Parathyroid adenoma (tissue), 2 donors: ENCODE data around the gene RFTN1.

Experiments
- H2AFZ ChIP-seq: fragments of 300-600 bp; sonication (generic); one replicate; pipeline ENCODE4 v1.7.0; 2017; ENCODE audit warnings: antibody characterized with exemption, mild to moderate bottlenecking
- H3K27ac ChIP-seq: fragments of 300-600 bp; sonication (generic); one replicate; pipeline ENCODE4 v1.7.0; 2017
- H3K27me3 ChIP-seq: fragments of 300-600 bp; sonication (generic); one replicate; pipeline ENCODE4 v1.7.0; 2017; ENCODE audit warnings: low read length; ENCODE audit not compliant: control insufficient read depth, insufficient read depth
- H3K36me3 ChIP-seq: fragments of 300-600 bp; sonication (generic); one replicate; pipeline ENCODE4 v1.7.0; 2017; ENCODE audit warnings: low read length; ENCODE audit not compliant: control insufficient read depth, insufficient read depth
- H3K4me1 ChIP-seq: fragments of 300-600 bp; sonication (generic); one replicate; pipeline ENCODE4 v1.7.0; 2017; ENCODE audit warnings: control low read depth
- H3K4me2 ChIP-seq: fragments of 300-600 bp; sonication (generic); one replicate; pipeline ENCODE4 v1.7.0; 2017; ENCODE audit warnings: low read length
- H3K4me3 ChIP-seq: fragments of 300-600 bp; sonication (generic); one replicate; pipeline ENCODE4 v1.7.0; 2017; ENCODE audit warnings: low read depth, low read length
- H3K79me2 ChIP-seq: fragments of 300-600 bp; sonication (generic); one replicate; pipeline ENCODE4 v1.7.0; 2017; ENCODE audit warnings: control low read depth
- H3K9ac ChIP-seq: fragments of 300-600 bp; sonication (generic); one replicate; pipeline ENCODE4 v1.7.0; 2017; ENCODE audit warnings: mild to moderate bottlenecking
- H3K9me3 ChIP-seq: fragments of 300-600 bp; sonication (generic); one replicate; pipeline ENCODE4 v1.7.0; 2017; ENCODE audit warnings: low read length; ENCODE audit not compliant: control insufficient read depth
- CTCF ChIP-seq: fragments of 300-600 bp; sonication (generic); IDR thresholded peaks from one replicate; pipeline ENCODE4 v1.7.0; 2017; ENCODE audit warnings: antibody characterized with exemption, mild to moderate bottlenecking
- donor health status: primary hyperparathyroidism.

RFTN1 gene

GRCh38 chr3:16298891-16299290, 214.6 kb downstream of the RFTN1 start:
- Histone ChIP-seq H3K79me2 (no peaks in the 10 kb centered on the region), H3K4me1 (no peaks in the 10 kb centered on the region), H3K4me3 (no peak overlapping the region), H2AFZ (no peak overlapping the region), H3K4me2 (no peak overlapping the region), H3K36me3 (no peaks in the 10 kb centered on the region), H3K9me3 (no peaks in the 10 kb centered on the region), H3K27ac (no peak overlapping the region), H3K27me3 (no peaks in the 10 kb centered on the region), H3K9ac (no peak overlapping the region)
- TF ChIP-seq CTCF: no peak

- Histone ChIP-seq H3K4me2 (no peak overlapping the region), H3K4me3 (no peak overlapping the region), H3K27ac (no peak overlapping the region), H3K4me1 (no peaks in the 10 kb centered on the region), H3K9me3 (no peaks in the 10 kb centered on the region), H3K27me3 (no peaks in the 10 kb centered on the region), H3K79me2 (no peaks in the 10 kb centered on the region), H3K36me3 (no peaks in the 10 kb centered on the region), H3K9ac (no peak overlapping the region), H2AFZ (no peak overlapping the region)
- TF ChIP-seq CTCF: no peak
Observed at GRCh38 chr3:16297997-16298885, 215.3 kb downstream of the RFTN1 start.

GRCh38 chr3:16295298-16295890, 218.1 kb downstream of the RFTN1 start:
- Histone ChIP-seq H3K9me3 (no peaks in the 10 kb centered on the region), H3K27ac (no peak overlapping the region), H3K4me3 (no peak overlapping the region), H3K9ac (no peak overlapping the region), H2AFZ (no peak overlapping the region), H3K27me3 (no peaks in the 10 kb centered on the region), H3K36me3 (no peaks in the 10 kb centered on the region), H3K4me1 (no peaks in the 10 kb centered on the region), H3K4me2 (no peak overlapping the region), H3K79me2 (no peaks in the 10 kb centered on the region)
- no peak for TF ChIP-seq CTCF

- H3K36me3 ChIP-seq: no peaks in the 10 kb centered on the region
- no peak overlapping the region for H3K27ac ChIP-seq
- H2AFZ ChIP-seq: no peak overlapping the region
- no peak for TF ChIP-seq CTCF
- no peak overlapping the region for H3K4me2 ChIP-seq
- H3K4me1 ChIP-seq: no peaks in the 10 kb centered on the region
- H3K9ac ChIP-seq: no peak overlapping the region
- H3K4me3 ChIP-seq: no peak overlapping the region
- H3K27me3 ChIP-seq: no peaks in the 10 kb centered on the region
- no peaks in the 10 kb centered on the region for H3K79me2 ChIP-seq
- no peaks in the 10 kb centered on the region for H3K9me3 ChIP-seq
Observed at GRCh38 chr3:16294844-16295243, 218.7 kb downstream of the RFTN1 start.
